GM23338 (cell line): ENCODE measurements around the gene RAC3. TPM values are rescaled to one million over a fixed set of nuclear protein-coding genes. Genes with fewer than 3 reads are reported as not detected.

ENCODE experiments used
- ATAC-seq: fragments of 200-7000 bp; cut with Tn5 transposase; 3 replicates; pipeline ENCODE4 v1.9.1; 2020
- DNase-seq: peaks from one replicate; pipeline ENCODE4 v3.0.0-alpha.2; 2015; ENCODE audit warnings: low spot score
- H2AFZ ChIP-seq: fragments of 200-600 bp; sonication (generic); 2 replicates; pipeline ENCODE4 v1.8.0; 2016; ENCODE audit warnings: antibody characterized with exemption, mild to moderate bottlenecking, moderate library complexity
- H3F3A ChIP-seq: fragments of 200-600 bp; sonication (generic); replicated peaks from 2 replicates; pipeline ENCODE4 v1.8.0; 2017; ENCODE audit warnings: antibody characterized with exemption, mixed run types, low read depth
- H3K27ac ChIP-seq: fragments of 200-600 bp; sonication (generic); 2 replicates; pipeline ENCODE4 v1.6.1; 2016; ENCODE audit warnings: low read depth
- H3K27me3 ChIP-seq: fragments of 200-600 bp; sonication (generic); 2 replicates; pipeline ENCODE4 v1.8.0; 2016; ENCODE audit warnings: mild to moderate bottlenecking, mixed run types, moderate library complexity; ENCODE audit not compliant: insufficient read depth
- H3K36me3 ChIP-seq: fragments of 200-600 bp; sonication (generic); 2 replicates; pipeline ENCODE4 v1.8.0; 2016; ENCODE audit warnings: mild to moderate bottlenecking; ENCODE audit not compliant: insufficient read depth
- H3K4me1 ChIP-seq: fragments of 200-600 bp; sonication (generic); 2 replicates; pipeline ENCODE4 v1.8.0; 2016; ENCODE audit warnings: mild to moderate bottlenecking, moderate library complexity; ENCODE audit not compliant: insufficient read depth
- H3K4me2 ChIP-seq: fragments of 200-600 bp; sonication (generic); 2 replicates; pipeline ENCODE4 v1.7.1; 2017; ENCODE audit warnings: mixed run types
- H3K4me3 ChIP-seq: fragments of 200-600 bp; sonication (generic); 2 replicates; pipeline ENCODE4 v1.6.1; 2016; ENCODE audit warnings: mixed run types
- H3K79me2 ChIP-seq: fragments of 200-600 bp; sonication (generic); replicated peaks from 2 replicates; pipeline ENCODE4 v1.8.0; 2017; ENCODE audit warnings: mild to moderate bottlenecking; ENCODE audit not compliant: insufficient read depth
- H3K9me2 ChIP-seq: fragments of 200-600 bp; sonication (generic); 2 replicates; pipeline ENCODE4 v1.8.0; 2017; ENCODE audit not compliant: insufficient read depth
- H4K20me1 ChIP-seq: fragments of 200-600 bp; sonication (generic); replicated peaks from 2 replicates; pipeline ENCODE4 v1.8.0; 2017; ENCODE audit warnings: mild to moderate bottlenecking; ENCODE audit not compliant: insufficient read depth
- H3K27ac Mint-ChIP-seq: 2 replicates; pipeline ENCODE4 v1.8.0; 2020; ENCODE audit warnings: inconsistent platforms, mild to moderate bottlenecking, moderate library complexity, mixed read lengths
- H3K27me3 Mint-ChIP-seq: 3 replicates; pipeline ENCODE4 v1.8.0; 2022; ENCODE audit warnings: low read depth, mild to moderate bottlenecking, moderate library complexity, mixed read lengths, inconsistent platforms; ENCODE audit not compliant: insufficient read depth, poor library complexity
- H3K36me3 Mint-ChIP-seq: 3 replicates; pipeline ENCODE4 v1.8.0; 2021; ENCODE audit warnings: low read depth, mild to moderate bottlenecking, inconsistent platforms, moderate library complexity, mixed read lengths
- H3K4me1 Mint-ChIP-seq: 3 replicates; pipeline ENCODE4 v1.8.0; 2020; ENCODE audit warnings: mild to moderate bottlenecking, inconsistent platforms, mixed read lengths
- H3K4me3 Mint-ChIP-seq: 3 replicates; pipeline ENCODE4 v1.8.0; 2021; ENCODE audit warnings: moderate library complexity, mild to moderate bottlenecking, inconsistent platforms, mixed read lengths
- H3K9me3 Mint-ChIP-seq: 3 replicates; pipeline ENCODE4 v1.8.0; 2020; ENCODE audit warnings: moderate library complexity, mild to moderate bottlenecking, inconsistent platforms, mixed read lengths
- CTCF ChIP-seq, 2 experiments: fragments of 200-600 bp in 1 of 2; sonication (generic) in 1 of 2; conservative IDR thresholded peaks; 2 replicates each; pipeline versions ENCODE4 v1.5.1 to v1.6.1; 2016 to 2017; ENCODE audit warnings: antibody characterized with exemption in 2 of 2, low read depth in 2 of 2, mild to moderate bottlenecking in 2 of 2, moderate library complexity in 1 of 2
- ETS1 ChIP-seq: IDR thresholded peaks from 2 replicates; pipeline ENCODE4 v1.6.1; 2016; ENCODE audit warnings: antibody characterized with exemption
- EZH2 ChIP-seq: fragments of 200-600 bp; sonication (generic); IDR thresholded peaks from one replicate; pipeline ENCODE4 v1.8.0; 2017; ENCODE audit warnings: antibody characterized with exemption, mild to moderate bottlenecking, low read depth; ENCODE audit not compliant: unreplicated experiment
- EZH2phosphoT487 ChIP-seq: fragments of 200-600 bp; sonication (generic); IDR thresholded peaks from one replicate; pipeline ENCODE4 v1.8.1; 2018; ENCODE audit warnings: antibody characterized with exemption; ENCODE audit not compliant: unreplicated experiment
- JUNB ChIP-seq: IDR thresholded peaks from one replicate; pipeline ENCODE4 v1.6.1; 2016; ENCODE audit warnings: antibody characterized with exemption; ENCODE audit not compliant: unreplicated experiment
- NANOG ChIP-seq: IDR thresholded peaks from 2 replicates; pipeline ENCODE4 v1.6.1; 2016; ENCODE audit warnings: antibody characterized with exemption, borderline replicate concordance
- REST ChIP-seq: IDR thresholded peaks from one replicate; pipeline ENCODE4 v1.6.1; 2018; ENCODE audit warnings: antibody characterized with exemption; ENCODE audit not compliant: unreplicated experiment
- ZNF331 ChIP-seq: fragments of 250-450 bp; sonication (Bioruptor Pico); IDR thresholded peaks from 2 replicates; pipeline ENCODE4 v1.5.0; 2020; ENCODE audit warnings: low read depth, mild to moderate bottlenecking, moderate library complexity
- polyA plus RNA-seq: library from polyadenylated mRNA; unstranded; fragments of >200 nt; fragmentation: Nextera tagmentation; extraction: Ambion mirVana; gene quantifications from 2 replicates; pipeline ENCODE4 v1.2.1, GENCODE V29; 2016
- total RNA-seq: library from RNA; depleted of rRNA; stranded (reverse); fragments of >200 nt; shearing (Covaris generic); gene quantifications from 2 replicates; pipeline ENCODE4 v1.2.3, GENCODE V29; 2014
- TF ChIP-seq, protein P1 (sequence below): fragments of 250-450 bp; sonication (Bioruptor Pico); IDR thresholded peaks from 2 replicates; pipeline ENCODE4 v1.5.0; 2020; ENCODE audit warnings: mild to moderate bottlenecking, moderate library complexity

Gene RAC3
- total and polyA plus RNA-seq, 2 experiments from 2014 or later = 31.5 to 293 TPM

GRCh38 chr17:82062984-82063368 is 31.5 kb downstream of the RAC3 start:
- TF ChIP-seq EZH2 = no peak
- no peak for TF ChIP-seq EZH2phosphoT487
- no peak for TF ChIP-seq ETS1
- no peak for TF ChIP-seq ZNF331 (CRISPR knock-in tag)
- TF ChIP-seq REST = no peak
- TF ChIP-seq CTCF (conservative IDR thresholded peaks at IDR 0.05; ENCODE audit: low read depth in 2 of 2) = no peak
- TF ChIP-seq NANOG = no peak
- TF ChIP-seq, protein P1, sequence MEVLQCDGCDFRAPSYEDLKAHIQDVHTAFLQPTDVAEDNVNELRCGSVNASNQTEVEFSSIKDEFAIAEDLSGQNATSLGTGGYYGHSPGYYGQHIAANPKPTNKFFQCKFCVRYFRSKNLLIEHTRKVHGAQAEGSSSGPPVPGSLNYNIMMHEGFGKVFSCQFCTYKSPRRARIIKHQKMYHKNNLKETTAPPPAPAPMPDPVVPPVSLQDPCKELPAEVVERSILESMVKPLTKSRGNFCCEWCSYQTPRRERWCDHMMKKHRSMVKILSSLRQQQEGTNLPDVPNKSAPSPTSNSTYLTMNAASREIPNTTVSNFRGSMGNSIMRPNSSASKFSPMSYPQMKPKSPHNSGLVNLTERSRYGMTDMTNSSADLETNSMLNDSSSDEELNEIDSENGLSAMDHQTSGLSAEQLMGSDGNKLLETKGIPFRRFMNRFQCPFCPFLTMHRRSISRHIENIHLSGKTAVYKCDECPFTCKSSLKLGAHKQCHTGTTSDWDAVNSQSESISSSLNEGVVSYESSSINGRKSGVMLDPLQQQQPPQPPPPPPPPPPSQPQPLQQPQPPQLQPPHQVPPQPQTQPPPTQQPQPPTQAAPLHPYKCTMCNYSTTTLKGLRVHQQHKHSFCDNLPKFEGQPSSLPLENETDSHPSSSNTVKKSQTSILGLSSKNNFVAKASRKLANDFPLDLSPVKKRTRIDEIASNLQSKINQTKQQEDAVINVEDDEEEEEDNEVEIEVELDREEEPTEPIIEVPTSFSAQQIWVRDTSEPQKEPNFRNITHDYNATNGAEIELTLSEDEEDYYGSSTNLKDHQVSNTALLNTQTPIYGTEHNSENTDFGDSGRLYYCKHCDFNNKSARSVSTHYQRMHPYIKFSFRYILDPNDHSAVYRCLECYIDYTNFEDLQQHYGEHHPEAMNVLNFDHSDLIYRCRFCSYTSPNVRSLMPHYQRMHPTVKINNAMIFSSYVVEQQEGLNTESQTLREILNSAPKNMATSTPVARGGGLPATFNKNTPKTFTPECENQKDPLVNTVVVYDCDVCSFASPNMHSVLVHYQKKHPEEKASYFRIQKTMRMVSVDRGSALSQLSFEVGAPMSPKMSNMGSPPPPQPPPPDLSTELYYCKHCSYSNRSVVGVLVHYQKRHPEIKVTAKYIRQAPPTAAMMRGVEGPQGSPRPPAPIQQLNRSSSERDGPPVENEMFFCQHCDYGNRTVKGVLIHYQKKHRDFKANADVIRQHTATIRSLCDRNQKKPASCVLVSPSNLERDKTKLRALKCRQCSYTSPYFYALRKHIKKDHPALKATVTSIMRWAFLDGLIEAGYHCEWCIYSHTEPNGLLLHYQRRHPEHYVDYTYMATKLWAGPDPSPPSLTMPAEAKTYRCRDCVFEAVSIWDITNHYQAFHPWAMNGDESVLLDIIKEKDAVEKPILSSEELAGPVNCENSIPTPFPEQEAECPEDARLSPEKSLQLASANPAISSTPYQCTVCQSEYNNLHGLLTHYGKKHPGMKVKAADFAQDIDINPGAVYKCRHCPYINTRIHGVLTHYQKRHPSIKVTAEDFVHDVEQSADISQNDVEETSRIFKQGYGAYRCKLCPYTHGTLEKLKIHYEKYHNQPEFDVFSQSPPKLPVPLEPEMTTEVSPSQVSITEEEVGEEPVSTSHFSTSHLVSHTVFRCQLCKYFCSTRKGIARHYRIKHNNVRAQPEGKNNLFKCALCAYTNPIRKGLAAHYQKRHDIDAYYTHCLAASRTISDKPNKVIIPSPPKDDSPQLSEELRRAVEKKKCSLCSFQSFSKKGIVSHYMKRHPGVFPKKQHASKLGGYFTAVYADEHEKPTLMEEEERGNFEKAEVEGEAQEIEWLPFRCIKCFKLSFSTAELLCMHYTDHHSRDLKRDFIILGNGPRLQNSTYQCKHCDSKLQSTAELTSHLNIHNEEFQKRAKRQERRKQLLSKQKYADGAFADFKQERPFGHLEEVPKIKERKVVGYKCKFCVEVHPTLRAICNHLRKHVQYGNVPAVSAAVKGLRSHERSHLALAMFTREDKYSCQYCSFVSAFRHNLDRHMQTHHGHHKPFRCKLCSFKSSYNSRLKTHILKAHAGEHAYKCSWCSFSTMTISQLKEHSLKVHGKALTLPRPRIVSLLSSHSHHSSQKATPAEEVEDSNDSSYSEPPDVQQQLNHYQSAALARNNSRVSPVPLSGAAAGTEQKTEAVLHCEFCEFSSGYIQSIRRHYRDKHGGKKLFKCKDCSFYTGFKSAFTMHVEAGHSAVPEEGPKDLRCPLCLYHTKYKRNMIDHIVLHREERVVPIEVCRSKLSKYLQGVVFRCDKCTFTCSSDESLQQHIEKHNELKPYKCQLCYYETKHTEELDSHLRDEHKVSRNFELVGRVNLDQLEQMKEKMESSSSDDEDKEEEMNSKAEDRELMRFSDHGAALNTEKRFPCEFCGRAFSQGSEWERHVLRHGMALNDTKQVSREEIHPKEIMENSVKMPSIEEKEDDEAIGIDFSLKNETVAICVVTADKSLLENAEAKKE = no peak
- TF ChIP-seq JUNB = no peak
- H3F3A ChIP-seq = peaks cover 7% of the 10 kb centered on the region; the same call in 1 of the 2 replicates
- H3K4me1 ChIP-seq = no peaks in the 10 kb centered on the region
- peaks cover 4% of the 10 kb centered on the region; the same call in 2 of the 3 replicates for H3K4me1 Mint-ChIP-seq
- ATAC-seq = no peak
- H3K27me3 Mint-ChIP-seq = peaks cover 7% of the 10 kb centered on the region
- H3K27ac Mint-ChIP-seq = no peak overlapping the region
- no peaks in the 10 kb centered on the region for H3K27me3 ChIP-seq
- no peak overlapping the region for H3K4me2 ChIP-seq
- no peaks in the 10 kb centered on the region for H3K9me2 ChIP-seq
- H3K36me3 ChIP-seq = no peaks in the 10 kb centered on the region
- H3K4me3 ChIP-seq = no peak overlapping the region
- H3K79me2 ChIP-seq = no peaks in the 10 kb centered on the region
- peaks cover 4% of the 10 kb centered on the region for H3K36me3 Mint-ChIP-seq
- no peaks in the 10 kb centered on the region for H3K9me3 Mint-ChIP-seq
- H3K4me3 Mint-ChIP-seq = no peak overlapping the region
- H2AFZ ChIP-seq = no peak overlapping the region
- no peaks in the 10 kb centered on the region for H4K20me1 ChIP-seq
- DNase-seq = no peak
- no peak overlapping the region for H3K27ac ChIP-seq
